GM12892 (cell line): Measurements from ENCODE around the gene LRMDA.

ENCODE experiments used
- POLR2A ChIP-seq: IDR thresholded peaks from 2 replicates; pipeline ENCODE4 v1.6.1; 2011; ENCODE audit warnings: low read depth, low read length, control low read depth
- POLR2AphosphoS5 ChIP-seq: IDR thresholded peaks from 2 replicates; pipeline ENCODE4 v1.6.1; 2011; ENCODE audit warnings: low read depth, low read length, control low read depth
- TAF1 ChIP-seq: IDR thresholded peaks from 2 replicates; pipeline ENCODE4 v1.6.1; 2011; ENCODE audit warnings: low read depth, mild to moderate bottlenecking, control low read depth, low read length, borderline replicate concordance

DNA sequence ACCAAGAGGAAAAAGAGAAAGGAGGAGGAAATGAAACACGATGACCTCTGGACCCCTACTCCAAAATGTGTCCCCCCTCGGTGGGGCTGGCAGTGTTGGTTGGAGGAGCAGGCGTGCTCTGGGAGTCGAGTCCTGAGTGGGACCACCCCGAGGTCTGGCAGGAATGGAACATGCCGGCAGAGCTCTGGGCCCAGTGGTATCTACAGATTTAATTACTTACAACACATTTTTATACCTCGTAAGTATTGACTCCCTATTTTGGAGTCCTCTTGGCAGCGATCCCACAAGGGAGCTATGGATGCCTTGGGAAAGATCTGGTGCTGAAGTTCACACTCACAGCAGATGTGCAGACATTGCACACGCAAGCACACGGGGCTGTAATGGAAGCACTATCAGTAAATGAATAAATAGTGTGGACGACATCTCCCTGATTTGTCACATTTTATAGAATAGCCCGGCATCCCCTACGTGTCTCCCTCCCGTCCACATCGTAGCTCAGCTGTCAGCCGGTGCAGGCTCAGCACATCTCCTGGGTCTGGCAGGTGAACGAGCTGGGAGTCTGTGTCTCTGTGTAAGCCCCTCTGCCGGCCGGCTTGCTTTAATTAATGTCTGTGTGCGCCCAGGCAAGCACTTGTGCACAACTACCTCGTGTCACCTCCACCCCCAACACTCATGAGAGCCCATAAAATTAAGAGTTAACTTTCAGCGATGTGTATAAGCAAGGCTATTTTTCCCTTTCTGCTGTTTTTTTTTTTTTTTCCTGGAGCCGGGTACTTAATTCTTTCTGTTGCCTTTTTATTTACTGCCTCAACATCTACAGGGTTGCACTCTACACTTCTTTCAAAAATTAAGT is 603.2 kb downstream of the LRMDA start:
- TF ChIP-seq POLR2AphosphoS5 (no peak), TAF1 (no peak), POLR2A (no peak)
